ENCODE measurements around the gene ISCA1.

DNA sequence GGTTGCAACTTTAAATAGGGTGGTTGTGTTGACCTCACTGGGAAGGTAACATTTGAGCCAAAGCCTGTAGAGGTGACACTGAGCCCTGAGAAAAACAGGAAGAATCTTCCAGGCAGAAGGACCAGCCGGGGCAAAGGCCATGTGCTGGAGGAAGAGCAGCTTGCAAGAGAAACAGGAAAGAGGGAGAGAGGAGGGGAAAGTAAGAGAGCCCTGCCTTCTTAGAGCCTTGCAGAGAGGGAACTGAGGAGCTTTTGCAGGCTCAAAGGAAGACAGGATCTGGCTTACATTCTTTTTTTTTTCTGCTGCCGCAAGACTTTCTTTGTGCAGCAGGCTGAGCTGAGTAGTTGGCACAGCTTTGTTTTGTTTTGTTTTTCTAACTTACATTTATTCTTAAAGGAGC lies 40.3 kb downstream of the ISCA1 start:
- TF ChIP-seq, protein P1, sequence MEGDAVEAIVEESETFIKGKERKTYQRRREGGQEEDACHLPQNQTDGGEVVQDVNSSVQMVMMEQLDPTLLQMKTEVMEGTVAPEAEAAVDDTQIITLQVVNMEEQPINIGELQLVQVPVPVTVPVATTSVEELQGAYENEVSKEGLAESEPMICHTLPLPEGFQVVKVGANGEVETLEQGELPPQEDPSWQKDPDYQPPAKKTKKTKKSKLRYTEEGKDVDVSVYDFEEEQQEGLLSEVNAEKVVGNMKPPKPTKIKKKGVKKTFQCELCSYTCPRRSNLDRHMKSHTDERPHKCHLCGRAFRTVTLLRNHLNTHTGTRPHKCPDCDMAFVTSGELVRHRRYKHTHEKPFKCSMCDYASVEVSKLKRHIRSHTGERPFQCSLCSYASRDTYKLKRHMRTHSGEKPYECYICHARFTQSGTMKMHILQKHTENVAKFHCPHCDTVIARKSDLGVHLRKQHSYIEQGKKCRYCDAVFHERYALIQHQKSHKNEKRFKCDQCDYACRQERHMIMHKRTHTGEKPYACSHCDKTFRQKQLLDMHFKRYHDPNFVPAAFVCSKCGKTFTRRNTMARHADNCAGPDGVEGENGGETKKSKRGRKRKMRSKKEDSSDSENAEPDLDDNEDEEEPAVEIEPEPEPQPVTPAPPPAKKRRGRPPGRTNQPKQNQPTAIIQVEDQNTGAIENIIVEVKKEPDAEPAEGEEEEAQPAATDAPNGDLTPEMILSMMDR (IDR thresholded peaks at IDR 0.05) = no peak
- TF ChIP-seq POLR2A (IDR thresholded peaks at IDR 0.05) = no peak
